ENCODE results near the gene IL21R.
A peak's percentile ranks its signal among the peaks of the same experiment; 100 is the strongest.
"Not testable (repeated sequence)": the region's sequence is repeated elsewhere in the genome, so short reads cannot be mapped to it uniquely, and the experiment has no call there.

Gene IL21R

DNA sequence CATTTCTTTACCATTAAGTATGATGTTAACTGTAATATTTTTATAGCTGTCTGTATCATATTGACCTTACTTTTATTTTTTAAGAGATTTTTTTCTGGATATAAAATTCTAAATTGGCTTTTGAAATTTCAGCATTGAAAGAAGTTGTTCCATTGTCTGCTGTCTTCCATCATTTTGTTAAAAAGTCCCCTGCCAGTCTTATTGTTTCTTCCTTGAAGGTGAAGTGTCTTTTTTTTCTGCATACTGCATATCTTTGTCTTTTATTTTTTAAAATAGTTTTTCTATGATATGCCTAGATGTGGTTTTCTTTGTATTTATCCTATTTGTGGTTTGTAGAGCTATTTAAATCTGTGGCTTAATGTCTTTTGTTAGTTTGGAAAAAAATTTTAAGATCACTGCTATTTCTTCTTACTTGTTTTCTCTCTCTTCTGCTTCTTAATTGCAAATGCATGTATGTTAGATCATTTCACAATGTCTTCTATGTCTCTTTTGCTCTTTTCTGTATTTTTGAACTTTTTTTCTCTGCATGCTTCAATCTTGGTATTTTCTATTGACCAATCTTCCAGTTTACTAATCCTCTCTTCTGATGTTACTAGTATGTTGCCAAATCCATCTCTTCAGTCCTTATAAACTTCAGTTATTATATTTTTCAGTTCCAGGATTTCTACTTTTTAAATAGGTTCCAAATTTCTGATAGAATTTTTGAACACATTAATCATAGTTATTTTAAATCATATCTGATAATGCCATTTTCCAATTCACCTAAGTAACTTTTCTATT lies 20.2 kb downstream of the IL21R start:
- H3K36me3 Mint-ChIP-seq (ENCODE audit: low read depth) = peaks cover 89% of the 10 kb centered on the region
- H3K27me3 Mint-ChIP-seq = no peaks in the 10 kb centered on the region
- DNase-seq (no peak), ATAC-seq (no peak)
- H3K4me3 Mint-ChIP-seq = no peak overlapping the region
- peaks cover 24% of the 10 kb centered on the region for H3K9me3 Mint-ChIP-seq
- H3K27ac Mint-ChIP-seq = peak overlapping the region; percentile 33
- peaks cover 74% of the 10 kb centered on the region for H3K4me1 Mint-ChIP-seq

DNA sequence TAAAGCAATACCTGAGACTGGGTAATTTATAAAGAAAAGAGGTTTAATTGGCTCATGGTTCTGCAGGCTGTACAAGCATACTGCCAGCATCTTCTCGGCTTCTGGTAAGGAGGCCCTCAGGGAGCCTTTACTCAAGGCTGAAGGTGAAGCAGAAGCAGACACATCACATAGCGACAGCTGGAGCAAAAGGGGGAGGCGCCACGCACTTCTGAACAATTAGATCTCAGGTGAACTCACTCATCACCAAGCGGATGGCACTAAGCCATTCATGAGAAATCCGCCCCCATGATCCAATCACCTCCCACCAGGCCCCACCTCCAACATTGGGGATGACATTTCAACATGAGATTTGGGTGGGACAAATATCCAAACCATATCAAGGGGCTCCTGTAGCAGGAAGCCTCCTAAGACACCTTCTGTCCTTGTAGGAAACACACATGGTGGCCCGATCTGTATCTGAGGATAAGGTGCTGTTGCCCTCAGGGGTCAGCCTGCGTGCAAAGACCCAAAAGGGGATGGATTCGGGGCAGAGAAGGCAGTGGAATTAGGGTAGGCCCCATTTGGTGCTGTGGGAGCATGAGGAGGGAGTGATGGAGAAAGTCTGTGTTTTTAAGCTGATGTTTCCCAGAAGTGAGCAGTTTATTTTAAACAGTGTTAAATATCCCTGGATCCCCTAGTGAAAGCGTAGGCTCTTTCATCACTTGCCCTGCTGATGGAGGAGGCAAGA lies 23.0 kb downstream of the IL21R start:
- Mint-ChIP-seq H3K4me1 (peaks cover 89% of the 10 kb centered on the region), H3K4me3 (no peak overlapping the region), H3K27me3 (no peaks in the 10 kb centered on the region), H3K9me3 (peaks cover 23% of the 10 kb centered on the region), H3K36me3 (ENCODE audit: low read depth) (peaks cover 87% of the 10 kb centered on the region), H3K27ac (peak overlapping the region; percentile 78)
- no peak for ATAC-seq
- no peak for DNase-seq

DNA sequence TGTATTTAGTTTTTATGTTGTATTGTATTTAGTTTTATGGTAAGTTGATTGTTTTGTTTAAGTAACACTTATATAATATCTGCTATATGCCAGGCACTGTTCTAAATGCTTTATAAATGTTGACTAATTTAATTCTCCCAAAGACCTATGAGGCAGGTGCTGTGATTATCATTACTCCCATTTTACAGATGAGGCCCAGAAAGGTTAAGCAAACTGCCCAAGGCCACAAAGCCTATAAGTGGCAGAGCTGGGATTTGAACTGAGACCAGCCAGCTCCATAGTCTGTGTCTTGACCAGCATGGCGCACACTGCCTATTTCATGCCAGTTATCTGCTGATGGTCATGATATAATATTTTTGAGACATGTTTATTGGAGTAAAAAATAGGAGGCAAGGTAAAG lies 24.0 kb downstream of the IL21R start:
- Mint-ChIP-seq H3K4me1 (peaks cover 88% of the 10 kb centered on the region), H3K27ac (peak overlapping the region; percentile 78), H3K27me3 (no peaks in the 10 kb centered on the region), H3K4me3 (peak overlapping the region; percentile 6), H3K9me3 (peaks cover 12% of the 10 kb centered on the region), H3K36me3 (ENCODE audit: low read depth) (peaks cover 85% of the 10 kb centered on the region)
- no peak for DNase-seq
- ATAC-seq = no peak

DNA sequence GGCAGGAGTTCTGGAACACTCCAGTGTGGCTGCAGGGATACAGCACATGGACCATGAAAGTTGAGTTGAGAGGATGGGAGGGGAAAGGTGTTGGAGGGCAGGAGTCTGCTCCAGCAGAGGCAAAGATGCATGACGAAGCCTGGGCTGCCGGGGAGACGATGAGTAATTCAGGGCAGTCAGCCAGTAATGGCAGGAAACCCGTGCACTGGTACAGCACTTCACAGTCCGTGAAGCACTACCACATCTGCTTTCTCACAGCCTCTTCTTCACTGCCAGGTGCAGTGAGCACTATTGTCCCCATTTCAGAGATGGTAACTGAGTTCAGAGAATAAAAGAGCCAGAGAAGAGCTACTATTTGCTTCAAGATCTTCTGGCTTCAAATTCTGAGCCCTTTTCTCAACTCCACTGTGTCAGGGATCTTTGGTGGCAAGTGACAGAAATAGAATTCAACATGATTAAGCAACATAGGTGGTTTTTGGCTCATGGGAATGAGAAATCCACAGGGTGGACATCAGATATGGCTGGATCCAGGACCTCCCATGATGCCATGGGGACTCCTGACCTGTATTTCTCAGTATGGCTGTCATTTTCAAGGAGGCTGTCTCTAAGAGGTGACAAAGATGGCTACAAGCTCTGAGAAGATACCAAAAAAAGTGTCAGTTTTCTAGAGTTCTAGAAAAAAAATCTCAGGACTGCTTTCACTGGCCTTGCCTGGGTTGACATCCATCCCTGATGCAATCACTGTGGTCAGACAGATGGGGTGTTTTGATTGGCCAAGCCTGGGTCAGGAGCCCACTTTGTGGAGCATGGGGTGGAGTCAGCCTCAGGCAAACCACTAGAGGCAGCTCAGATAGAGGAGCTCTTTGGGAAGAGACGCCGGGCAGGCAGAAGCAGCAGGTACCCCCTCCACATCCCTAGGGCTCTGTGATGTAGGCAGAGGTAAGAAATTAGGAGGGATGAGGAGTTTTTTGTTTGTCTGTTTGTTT lies 24.7 kb downstream of the IL21R start:
- Mint-ChIP-seq H3K27ac (peak overlapping the region; percentile 78), H3K36me3 (ENCODE audit: low read depth) (peaks cover 82% of the 10 kb centered on the region), H3K4me1 (peaks cover 92% of the 10 kb centered on the region), H3K27me3 (no peaks in the 10 kb centered on the region), H3K9me3 (peaks cover 9% of the 10 kb centered on the region), H3K4me3 (peak overlapping the region; percentile 41)
- peak; percentile 95 for ATAC-seq
- peak; percentile 74 for DNase-seq

DNA sequence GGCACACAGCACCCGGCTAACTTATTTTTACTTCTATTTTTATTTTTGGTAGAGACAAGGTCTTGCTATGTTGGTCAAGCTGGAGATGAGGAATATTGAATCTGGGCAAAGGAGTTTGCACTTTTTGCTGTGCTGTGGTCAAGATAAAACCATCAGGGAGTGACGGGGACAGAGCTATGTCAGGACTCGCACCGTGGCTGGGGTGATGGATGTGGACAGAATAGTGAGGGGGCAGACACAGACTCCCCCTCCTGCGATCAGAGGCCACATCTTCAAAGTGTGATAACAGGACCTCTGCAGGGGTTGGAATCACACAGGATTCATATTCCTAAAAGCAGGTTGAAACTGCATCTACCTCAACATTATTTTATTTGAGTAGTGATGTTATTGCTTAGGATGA lies 25.6 kb downstream of the IL21R start:
- Mint-ChIP-seq H3K4me1 (peaks cover 88% of the 10 kb centered on the region), H3K27ac (peak overlapping the region; percentile 78), H3K36me3 (ENCODE audit: low read depth) (peaks cover 79% of the 10 kb centered on the region), H3K27me3 (no peaks in the 10 kb centered on the region), H3K4me3 (peak overlapping the region; percentile 41), H3K9me3 (peaks cover under 1% of the 10 kb centered on the region)
- no peak for ATAC-seq
- no peak for DNase-seq

DNA sequence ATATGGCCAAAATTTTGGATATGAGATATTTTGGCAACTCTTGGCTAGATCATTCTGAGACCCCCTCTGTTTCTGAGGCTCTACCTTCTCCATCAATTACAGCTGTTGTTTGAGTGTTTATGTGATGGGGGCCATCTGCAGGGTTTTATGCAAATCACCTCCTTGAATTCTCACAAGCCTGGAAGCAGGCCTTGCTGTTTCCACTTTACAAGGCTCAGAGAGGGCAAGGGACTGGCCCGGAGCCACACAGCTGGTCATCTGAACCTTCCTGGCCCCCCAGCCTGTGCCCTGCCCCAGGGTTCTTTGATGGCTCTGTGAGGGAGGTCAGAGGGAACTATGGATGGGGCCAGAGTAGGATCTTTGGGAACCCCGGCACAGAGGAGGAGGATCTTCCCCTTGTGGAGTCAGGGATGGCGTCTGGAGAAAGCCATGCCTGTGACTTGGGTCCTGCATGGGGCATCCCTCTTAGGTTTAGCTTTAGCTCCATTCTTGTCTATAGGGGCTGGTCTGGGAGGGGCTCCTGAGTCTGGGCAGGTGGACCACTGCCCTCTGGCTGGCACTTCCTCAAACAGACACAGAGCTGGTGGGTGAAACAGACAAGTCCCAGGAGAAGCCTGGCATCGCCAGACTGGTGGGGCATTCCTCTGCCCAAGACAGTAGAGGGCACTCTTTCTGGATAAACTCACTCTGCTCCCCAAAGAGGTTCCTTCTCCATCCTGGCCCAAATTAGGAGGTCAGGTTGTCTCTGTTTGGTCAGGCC lies 26.2 kb downstream of the IL21R start:
- Mint-ChIP-seq H3K4me3 (no peak overlapping the region), H3K27me3 (no peaks in the 10 kb centered on the region), H3K9me3 (no peaks in the 10 kb centered on the region), H3K27ac (peak overlapping the region; percentile 62), H3K36me3 (ENCODE audit: low read depth) (peaks cover 79% of the 10 kb centered on the region), H3K4me1 (peaks cover 87% of the 10 kb centered on the region)
- no peak for ATAC-seq
- DNase-seq = no peak

DNA sequence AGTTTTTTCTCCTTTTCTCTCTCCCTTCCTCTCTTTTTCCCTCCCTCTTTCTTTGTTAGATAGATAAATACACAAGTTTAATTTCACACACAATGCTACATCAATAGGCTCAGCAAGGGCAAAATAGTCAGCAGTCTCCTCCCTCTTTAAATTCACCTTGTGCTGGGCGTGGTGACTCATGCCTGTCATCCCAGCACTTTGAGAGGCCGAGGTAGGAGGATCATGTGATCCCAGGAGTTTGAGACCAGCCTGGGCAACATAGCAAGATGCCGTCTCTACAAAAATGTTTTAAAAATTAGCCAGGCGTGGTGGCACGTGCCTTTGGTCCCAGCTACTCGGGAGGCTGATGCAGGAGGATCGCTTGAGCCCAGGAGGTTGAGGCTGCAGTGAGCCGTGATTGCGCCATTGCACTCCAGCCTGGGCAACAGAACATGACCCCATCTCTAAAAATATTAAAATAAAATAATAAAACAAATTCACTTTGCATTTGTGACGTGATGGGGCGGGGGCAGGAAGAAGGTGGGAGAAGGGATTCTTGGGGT lies 27.4 kb downstream of the IL21R start:
- H3K27ac Mint-ChIP-seq = peak overlapping the region; percentile 58

DNA sequence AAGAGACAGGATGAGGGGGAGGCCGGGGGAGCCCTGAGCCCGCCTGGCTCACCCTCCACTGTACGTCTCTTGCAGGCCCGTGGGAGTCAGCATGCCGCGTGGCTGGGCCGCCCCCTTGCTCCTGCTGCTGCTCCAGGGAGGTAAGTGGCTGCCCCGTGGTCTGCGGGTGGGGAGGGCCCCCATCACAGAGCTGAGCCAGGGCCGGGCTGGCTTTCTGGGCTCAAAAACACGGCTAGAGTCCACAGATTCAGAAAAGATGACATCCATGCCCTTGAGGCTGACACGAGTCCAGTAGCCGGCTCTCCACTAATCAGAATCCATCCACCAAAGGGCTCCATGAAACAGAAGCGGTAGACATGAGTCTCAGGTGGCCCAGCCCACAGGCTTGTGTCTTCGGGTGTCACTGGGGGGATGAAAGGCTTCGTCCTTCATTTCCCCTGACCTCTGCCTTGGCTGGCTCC lies 28.0 kb downstream of the IL21R start:
- peaks cover 71% of the 10 kb centered on the region for H3K4me1 Mint-ChIP-seq
- no peak overlapping the region for H3K4me3 Mint-ChIP-seq
- H3K36me3 Mint-ChIP-seq (ENCODE audit: low read depth) = peaks cover 78% of the 10 kb centered on the region
- peak overlapping the region; percentile 79 for H3K27ac Mint-ChIP-seq
- no peaks in the 10 kb centered on the region for H3K9me3 Mint-ChIP-seq
- no peaks in the 10 kb centered on the region for H3K27me3 Mint-ChIP-seq
- ATAC-seq (no peak), DNase-seq (no peak)

More for the DNA sequence above, 27.4 kb downstream of the IL21R start:
- DNase-seq = no peak
- peak overlapping the region; percentile 1 for H3K4me3 Mint-ChIP-seq
- ATAC-seq = no peak
- no peaks in the 10 kb centered on the region for H3K9me3 Mint-ChIP-seq
- no peaks in the 10 kb centered on the region for H3K27me3 Mint-ChIP-seq
- peaks cover 75% of the 10 kb centered on the region for H3K4me1 Mint-ChIP-seq
- peaks cover 79% of the 10 kb centered on the region for H3K36me3 Mint-ChIP-seq (ENCODE audit: low read depth)

DNA sequence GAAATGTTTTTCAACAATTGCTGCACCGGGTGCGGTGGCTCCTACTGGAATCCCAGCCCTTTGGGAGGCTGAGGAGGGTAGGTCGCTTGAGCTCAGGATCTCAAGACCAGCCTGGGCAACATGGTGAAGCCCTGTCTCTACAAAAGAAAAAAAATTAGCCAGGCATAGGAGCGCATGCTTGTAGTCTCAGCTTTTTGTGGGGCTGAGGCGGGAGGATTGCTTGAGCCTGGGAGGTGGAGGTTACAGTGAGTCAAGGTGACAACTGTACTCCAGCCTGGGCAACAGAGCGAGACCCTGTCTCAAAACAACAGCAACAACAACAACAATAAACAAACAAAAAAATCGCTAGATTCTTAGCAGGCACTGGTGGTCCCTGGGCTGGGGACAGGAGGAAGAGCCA lies 28.5 kb downstream of the IL21R start:
- Mint-ChIP-seq H3K4me1 (peaks cover 66% of the 10 kb centered on the region), H3K9me3 (no peaks in the 10 kb centered on the region), H3K27me3 (no peaks in the 10 kb centered on the region), H3K4me3 (no peak overlapping the region), H3K36me3 (ENCODE audit: low read depth) (peaks cover 76% of the 10 kb centered on the region), H3K27ac (peak overlapping the region; percentile 79)
- DNase-seq = no peak
- ATAC-seq = no peak

DNA sequence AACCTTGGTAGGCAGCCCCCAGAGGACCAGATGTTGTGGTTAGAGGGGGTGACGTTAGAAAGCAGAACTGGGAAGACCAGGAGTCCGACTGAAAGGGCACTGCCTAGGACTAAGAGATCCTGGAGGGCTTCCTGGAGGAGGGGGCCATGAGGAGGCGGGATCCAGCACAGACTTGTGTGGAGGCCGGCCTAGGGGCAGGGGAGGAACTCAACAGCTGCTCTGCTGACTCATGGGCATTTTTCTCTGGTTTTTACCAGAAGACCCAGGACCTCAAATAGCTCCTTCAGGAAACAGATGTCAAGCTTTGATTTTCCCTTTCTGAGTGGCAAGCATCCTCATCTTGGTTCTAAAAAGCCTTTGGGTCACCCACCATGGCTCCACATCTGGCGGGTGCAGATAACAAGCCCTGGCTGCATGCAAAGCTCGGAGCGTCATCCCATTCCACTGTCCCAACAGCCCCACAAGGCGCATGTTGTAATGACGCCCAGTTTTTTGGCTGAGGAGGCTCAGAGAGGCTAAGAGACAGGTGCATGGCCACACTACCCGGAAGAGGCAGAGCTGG lies 29.0 kb downstream of the IL21R start:
- Mint-ChIP-seq H3K27ac (peak overlapping the region; percentile 79), H3K4me3 (no peak overlapping the region)

DNA sequence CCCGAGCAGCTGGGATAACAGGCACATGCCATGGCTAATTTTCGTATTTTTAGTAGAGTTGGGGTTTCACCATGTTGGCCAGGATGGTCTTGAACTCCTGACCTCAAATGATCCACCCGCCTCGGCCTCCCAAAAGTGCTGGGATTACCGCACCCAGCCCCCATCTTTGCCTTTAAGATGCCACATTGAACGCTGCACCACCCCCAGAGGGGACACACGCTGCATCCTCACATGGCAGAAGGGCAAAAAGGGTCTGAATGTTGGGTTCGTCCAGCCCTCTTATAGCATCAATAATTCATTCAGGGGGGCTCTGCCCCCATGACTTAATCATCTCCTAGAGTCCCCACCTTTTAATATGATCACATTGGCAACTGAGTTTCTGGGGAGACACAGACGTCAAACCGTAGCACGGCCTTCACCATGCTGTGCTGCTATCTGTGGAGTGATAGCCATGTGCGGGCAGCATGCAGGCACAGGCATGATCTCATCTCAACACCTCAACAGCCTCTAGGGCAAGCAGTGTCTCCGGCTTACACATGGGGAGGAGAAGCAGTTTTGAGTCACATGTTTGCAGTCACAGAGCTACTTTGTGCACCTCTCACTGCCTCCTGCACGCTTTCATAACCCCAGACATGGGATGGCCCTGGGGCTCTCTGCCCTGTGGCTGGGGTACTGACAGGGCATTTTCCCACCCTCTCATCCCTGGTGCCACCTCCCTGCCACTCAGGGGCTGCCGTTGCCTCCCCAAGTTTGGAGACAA lies 30.0 kb downstream of the IL21R start:
- Mint-ChIP-seq H3K27me3 (no peaks in the 10 kb centered on the region), H3K4me3 (no peak overlapping the region), H3K27ac (peak overlapping the region; percentile 76), H3K9me3 (no peaks in the 10 kb centered on the region), H3K4me1 (peaks cover 53% of the 10 kb centered on the region), H3K36me3 (ENCODE audit: low read depth) (peaks cover 76% of the 10 kb centered on the region)
- DNase-seq (no peak), ATAC-seq (peak; percentile 38)

More for the DNA sequence above, 29.0 kb downstream of the IL21R start:
- Mint-ChIP-seq H3K36me3 (ENCODE audit: low read depth) (peaks cover 76% of the 10 kb centered on the region), H3K27me3 (no peaks in the 10 kb centered on the region), H3K9me3 (no peaks in the 10 kb centered on the region), H3K4me1 (peaks cover 61% of the 10 kb centered on the region)
- ATAC-seq = peak; percentile 22
- no peak for DNase-seq

DNA sequence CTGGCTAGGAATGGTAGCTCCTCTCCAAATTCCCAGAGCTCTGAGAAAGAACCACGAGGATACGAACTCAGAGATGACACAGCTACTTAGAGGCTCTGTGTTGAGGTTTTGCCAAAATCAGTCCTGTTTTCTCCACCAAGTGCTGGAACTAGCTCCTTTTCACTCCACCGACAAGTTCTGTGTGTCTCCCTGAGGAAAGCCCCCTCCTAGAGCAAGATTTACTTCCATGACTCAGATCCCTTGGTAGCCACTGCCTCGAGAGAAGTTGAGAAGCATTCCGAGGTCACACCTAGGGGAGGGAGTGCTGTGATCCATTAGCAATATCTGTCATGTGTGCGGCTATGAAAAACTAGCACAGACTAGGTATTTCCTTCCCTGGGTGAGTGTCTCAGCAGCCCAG lies 30.6 kb downstream of the IL21R start:
- DNase-seq = no peak
- H3K4me1 Mint-ChIP-seq = peaks cover 47% of the 10 kb centered on the region
- peaks cover 75% of the 10 kb centered on the region for H3K36me3 Mint-ChIP-seq (ENCODE audit: low read depth)
- H3K27ac Mint-ChIP-seq = peak overlapping the region; percentile 80
- ATAC-seq = no peak
- H3K27me3 Mint-ChIP-seq = no peaks in the 10 kb centered on the region
- H3K4me3 Mint-ChIP-seq = no peak overlapping the region
- no peaks in the 10 kb centered on the region for H3K9me3 Mint-ChIP-seq

DNA sequence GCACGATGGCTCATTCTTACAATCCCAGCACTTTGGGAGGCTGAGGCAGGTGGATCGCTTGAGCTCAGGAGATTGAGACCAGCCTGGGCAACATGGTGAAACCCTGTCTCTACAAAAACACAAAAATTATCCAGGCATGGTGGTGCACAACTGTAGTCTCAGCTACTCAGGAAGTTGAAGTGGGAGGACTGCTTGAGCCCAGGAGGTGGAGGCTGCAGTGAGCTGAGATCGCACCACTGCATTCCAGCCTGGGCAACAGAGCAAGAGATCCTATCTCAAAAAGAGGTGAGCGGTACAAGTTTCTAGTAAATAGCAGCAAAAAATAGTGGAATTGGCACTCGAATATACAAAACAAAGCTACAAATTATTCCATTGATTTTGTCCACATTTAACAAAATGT lies 31.2 kb downstream of the IL21R start:
- ATAC-seq, H3K9me3 Mint-ChIP-seq, H3K27me3 Mint-ChIP-seq, DNase-seq, H3K4me3 Mint-ChIP-seq: not testable (repeated sequence)
- Mint-ChIP-seq H3K36me3 (ENCODE audit: low read depth) (peaks cover 76% of the 10 kb centered on the region), H3K27ac (peak overlapping the region; percentile 80), H3K4me1 (peaks cover 42% of the 10 kb centered on the region)
